Gastroesophageal sphincter (tissue), 3 donors: ENCODE measurements around the gene HMHB1.

Experiments
- CTCF ChIP-seq, 4 experiments: fragments of 200-600 bp in 2 of 4; fragments of 450-650 bp in 2 of 4; sonication (generic) in 1 of 4; IDR thresholded peaks; one replicate each; pipeline ENCODE4 v1.5.1; 2017 to 2019; ENCODE audit warnings: antibody characterized with exemption in 4 of 4, mild to moderate bottlenecking in 2 of 4, moderate library complexity in 2 of 4
- EP300 ChIP-seq: sonication (generic); formaldehyde crosslinking; IDR thresholded peaks from one replicate; pipeline ENCODE4 v1.6.1; 2017; ENCODE audit warnings: antibody characterized with exemption, mild to moderate bottlenecking

DNA sequence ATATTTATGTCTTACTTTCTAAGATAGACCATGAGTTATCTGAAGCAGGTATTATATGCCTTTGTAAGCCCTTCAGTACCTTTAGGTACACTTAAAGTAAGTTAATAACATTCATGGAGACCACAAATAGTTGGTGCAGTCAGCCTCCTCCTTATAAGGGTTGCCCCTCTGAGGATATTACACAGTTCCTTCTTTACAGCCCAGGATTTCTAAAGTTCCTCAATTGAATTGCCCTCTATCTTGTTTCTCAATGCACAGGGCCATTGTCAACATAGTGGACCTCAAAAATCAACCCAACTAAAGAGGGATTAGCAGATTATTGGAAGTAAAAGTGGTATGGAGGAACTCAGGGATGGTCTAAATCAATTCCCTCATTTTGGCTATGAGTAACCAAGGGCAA, 50.3 kb downstream of the HMHB1 start:
- TF ChIP-seq CTCF (IDR thresholded peaks at IDR 0.05): no peak
- TF ChIP-seq EP300: no peak
